Body of pancreas (tissue), 4 donors: ENCODE data around the gene TANC1.
"Not testable (repeated sequence)": the region's sequence is repeated elsewhere in the genome, so short reads cannot be mapped to it uniquely, and the experiment has no call there.

ENCODE experiments used
- POLR2A ChIP-seq, 3 donors: fragments of 450-650 bp; IDR thresholded peaks; one replicate each; pipeline ENCODE4 v1.6.1; 2016; ENCODE audit warnings: antibody characterized with exemption in 3 of 3, mild to moderate bottlenecking in 2 of 3
- TF ChIP-seq, protein P1 (sequence below), 7 experiments: fragments of 450-650 bp in 4 of 7; fragments of 200-600 bp in 3 of 7; sonication (generic) in 3 of 7; IDR thresholded peaks; one replicate each; pipeline ENCODE4 v1.5.1; 2016 to 2019; ENCODE audit warnings: antibody characterized with exemption in 7 of 7

DNA sequence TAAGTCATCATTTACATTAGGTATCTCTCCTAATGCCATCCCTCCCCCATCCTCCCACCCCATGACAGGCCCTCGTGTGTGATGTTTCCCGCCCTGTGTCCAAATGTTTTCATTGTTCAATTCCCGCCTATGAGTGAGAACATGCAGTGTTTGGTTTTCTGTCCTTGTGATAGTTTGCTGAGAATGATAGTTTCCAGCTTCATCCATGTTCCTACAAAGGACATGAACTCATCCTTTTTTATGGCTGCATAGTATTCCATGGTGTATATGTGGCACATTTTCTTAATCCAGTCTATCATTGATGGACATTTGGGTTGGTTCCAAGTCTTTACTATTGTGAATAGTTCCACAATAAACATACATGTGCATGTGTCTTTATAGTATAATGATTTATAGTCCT is 68.0 kb downstream of the TANC1 start:
- TF ChIP-seq, protein P1, sequence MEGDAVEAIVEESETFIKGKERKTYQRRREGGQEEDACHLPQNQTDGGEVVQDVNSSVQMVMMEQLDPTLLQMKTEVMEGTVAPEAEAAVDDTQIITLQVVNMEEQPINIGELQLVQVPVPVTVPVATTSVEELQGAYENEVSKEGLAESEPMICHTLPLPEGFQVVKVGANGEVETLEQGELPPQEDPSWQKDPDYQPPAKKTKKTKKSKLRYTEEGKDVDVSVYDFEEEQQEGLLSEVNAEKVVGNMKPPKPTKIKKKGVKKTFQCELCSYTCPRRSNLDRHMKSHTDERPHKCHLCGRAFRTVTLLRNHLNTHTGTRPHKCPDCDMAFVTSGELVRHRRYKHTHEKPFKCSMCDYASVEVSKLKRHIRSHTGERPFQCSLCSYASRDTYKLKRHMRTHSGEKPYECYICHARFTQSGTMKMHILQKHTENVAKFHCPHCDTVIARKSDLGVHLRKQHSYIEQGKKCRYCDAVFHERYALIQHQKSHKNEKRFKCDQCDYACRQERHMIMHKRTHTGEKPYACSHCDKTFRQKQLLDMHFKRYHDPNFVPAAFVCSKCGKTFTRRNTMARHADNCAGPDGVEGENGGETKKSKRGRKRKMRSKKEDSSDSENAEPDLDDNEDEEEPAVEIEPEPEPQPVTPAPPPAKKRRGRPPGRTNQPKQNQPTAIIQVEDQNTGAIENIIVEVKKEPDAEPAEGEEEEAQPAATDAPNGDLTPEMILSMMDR (IDR thresholded peaks at IDR 0.05), result not testable (repeated sequence)
- TF ChIP-seq POLR2A (IDR thresholded peaks at IDR 0.05), result not testable (repeated sequence)
